ENCODE results near the gene TTLL11.

The TTLL11 gene

GRCh38 chr9:121996783-121997182 is 96.3 kb downstream of the TTLL11 start:
- no peak overlapping the region for H3K4me3 ChIP-seq (ENCODE audit: low read length)
- TF ChIP-seq CTCF (IDR thresholded peaks at IDR 0.05; ENCODE audit: insufficient read depth, low read depth, low read length, missing control alignments), result no peak
- DNase-seq (ENCODE audit: low read depth), result no peak

GRCh38 chr9:121995997-121996396 is 97.1 kb downstream of the TTLL11 start:
- TF ChIP-seq CTCF (IDR thresholded peaks at IDR 0.05; ENCODE audit: insufficient read depth, low read depth, low read length, missing control alignments), result no peak
- no peak overlapping the region for H3K4me3 ChIP-seq (ENCODE audit: low read length)
- DNase-seq (ENCODE audit: low read depth), result no peak

GRCh38 chr9:121992571-121993212 is 100.4 kb downstream of the TTLL11 start:
- H3K4me3 ChIP-seq (ENCODE audit: low read length), result no peak overlapping the region
- peak; percentile 79 for DNase-seq (ENCODE audit: low read depth)
- TF ChIP-seq CTCF (IDR thresholded peaks at IDR 0.05; ENCODE audit: insufficient read depth, low read depth, low read length, missing control alignments), result peak; percentile 71

- no peak for DNase-seq (ENCODE audit: low read depth)
- H3K4me3 ChIP-seq (ENCODE audit: low read length), result no peak overlapping the region
- no peak for TF ChIP-seq CTCF (IDR thresholded peaks at IDR 0.05; ENCODE audit: insufficient read depth, low read depth, low read length, missing control alignments)
Observed at GRCh38 chr9:121991307-121991661, 101.8 kb downstream of the TTLL11 start.

- no peak for TF ChIP-seq CTCF (IDR thresholded peaks at IDR 0.05; ENCODE audit: insufficient read depth, low read depth, low read length, missing control alignments)
- DNase-seq (ENCODE audit: low read depth), result no peak
- H3K4me3 ChIP-seq (ENCODE audit: low read length), result no peak overlapping the region
Observed at GRCh38 chr9:121990600-121991306, 102.4 kb downstream of the TTLL11 start.

GRCh38 chr9:121989010-121989409 is 104.1 kb downstream of the TTLL11 start:
- peak; percentile 7 for TF ChIP-seq CTCF (IDR thresholded peaks at IDR 0.05; ENCODE audit: insufficient read depth, low read depth, low read length, missing control alignments)
- peak; percentile 46 for DNase-seq (ENCODE audit: low read depth)
- no peak overlapping the region for H3K4me3 ChIP-seq (ENCODE audit: low read length)

GRCh38 chr9:121987314-121987713 is 105.8 kb downstream of the TTLL11 start:
- no peak overlapping the region for H3K4me3 ChIP-seq (ENCODE audit: low read length)
- no peak for DNase-seq (ENCODE audit: low read depth)
- TF ChIP-seq CTCF (IDR thresholded peaks at IDR 0.05; ENCODE audit: insufficient read depth, low read depth, low read length, missing control alignments), result no peak
